KMS-11 (cell line): ENCODE results near the gene MRPS21.

Source experiments
- H2AFZ ChIP-seq: fragments of 200-600 bp; sonication (generic); 2 replicates; pipeline ENCODE4 v1.6.1; 2016; ENCODE audit warnings: antibody characterized with exemption, mixed run types, low read depth
- H3K27ac ChIP-seq: fragments of 200-600 bp; sonication (generic); 2 replicates; pipeline ENCODE4 v1.6.1; 2016; ENCODE audit warnings: mild to moderate bottlenecking, mixed run types
- H3K27me3 ChIP-seq: fragments of 200-600 bp; sonication (generic); 2 replicates; pipeline ENCODE4 v1.6.1; 2017; ENCODE audit warnings: mild to moderate bottlenecking, low read depth, mixed run types, moderate library complexity; ENCODE audit not compliant: insufficient read depth
- H3K36me3 ChIP-seq: fragments of 200-600 bp; sonication (generic); 2 replicates; pipeline ENCODE4 v1.6.1; 2017; ENCODE audit warnings: mild to moderate bottlenecking, mixed run types; ENCODE audit not compliant: insufficient read depth
- H3K4me1 ChIP-seq: fragments of 200-600 bp; sonication (generic); 2 replicates; pipeline ENCODE4 v1.6.1; 2016; ENCODE audit warnings: mild to moderate bottlenecking, low read depth, mixed run types; ENCODE audit not compliant: poor library complexity, severe bottlenecking
- H3K4me2 ChIP-seq: fragments of 200-600 bp; sonication (generic); 2 replicates; pipeline ENCODE4 v1.7.0; 2016; ENCODE audit warnings: mild to moderate bottlenecking, mixed run types
- H3K4me3 ChIP-seq: fragments of 200-600 bp; sonication (generic); IDR thresholded peaks from 2 replicates; pipeline ENCODE4 v1.6.1; 2017; ENCODE audit warnings: low read depth, low read length, mixed read lengths; ENCODE audit not compliant: insufficient read depth
- H3K79me2 ChIP-seq: fragments of 200-600 bp; sonication (generic); 2 replicates; pipeline ENCODE4 v1.6.1; 2016; ENCODE audit warnings: low read depth, mixed run types; ENCODE audit not compliant: insufficient read depth
- H3K9ac ChIP-seq: fragments of 200-600 bp; sonication (generic); 2 replicates; pipeline ENCODE4 v1.6.1; 2016; ENCODE audit warnings: mild to moderate bottlenecking, mixed run types
- H4K20me1 ChIP-seq: fragments of 200-600 bp; sonication (generic); 2 replicates; pipeline ENCODE4 v1.6.1; 2016; ENCODE audit warnings: mild to moderate bottlenecking, mixed run types; ENCODE audit not compliant: insufficient read depth
- CTCF ChIP-seq: fragments of 200-600 bp; sonication (generic); conservative IDR thresholded peaks from 2 replicates; pipeline ENCODE4 v1.6.1; 2017; ENCODE audit warnings: low read depth, mild to moderate bottlenecking, antibody characterized with exemption, low read length, moderate library complexity, mixed read lengths

Gene MRPS21

GRCh38 chr1:150283260-150283659 lies 10.4 kb upstream of the MRPS21 start:
- Histone ChIP-seq H3K4me1 (no peaks in the 10 kb centered on the region), H3K27me3 (no peaks in the 10 kb centered on the region), H4K20me1 (no peaks in the 10 kb centered on the region), H3K27ac (no peak overlapping the region), H3K36me3 (no peaks in the 10 kb centered on the region), H3K79me2 (no peaks in the 10 kb centered on the region), H3K4me2 (no peak overlapping the region), H3K4me3 (no peak overlapping the region), H2AFZ (no peak overlapping the region), H3K9ac (no peak overlapping the region)
- TF ChIP-seq CTCF = no peak

GRCh38 chr1:150288382-150288781 lies 5.3 kb upstream of the MRPS21 start:
- H2AFZ ChIP-seq = no peak overlapping the region
- no peak overlapping the region for H3K9ac ChIP-seq
- no peaks in the 10 kb centered on the region for H3K27me3 ChIP-seq
- no peaks in the 10 kb centered on the region for H3K79me2 ChIP-seq
- no peak for TF ChIP-seq CTCF
- H3K27ac ChIP-seq = no peak overlapping the region
- no peak overlapping the region for H3K4me2 ChIP-seq
- no peak overlapping the region for H3K4me3 ChIP-seq
- H3K36me3 ChIP-seq = no peaks in the 10 kb centered on the region
- no peaks in the 10 kb centered on the region for H4K20me1 ChIP-seq
- H3K4me1 ChIP-seq = no peaks in the 10 kb centered on the region

- H3K4me3 ChIP-seq = no peak overlapping the region
Measured at GRCh38 chr1:150288822-150289221, 4.8 kb upstream of the MRPS21 start.

GRCh38 chr1:150295476-150295875 lies 1.8 kb downstream of the MRPS21 start:
- H4K20me1 ChIP-seq = no peaks in the 10 kb centered on the region
- H3K4me1 ChIP-seq = no peaks in the 10 kb centered on the region
- H2AFZ ChIP-seq = no peak overlapping the region
- no peaks in the 10 kb centered on the region for H3K27me3 ChIP-seq
- no peak overlapping the region for H3K9ac ChIP-seq
- no peaks in the 10 kb centered on the region for H3K36me3 ChIP-seq
- H3K4me3 ChIP-seq = no peak overlapping the region
- H3K79me2 ChIP-seq = no peaks in the 10 kb centered on the region
- H3K27ac ChIP-seq = no peak overlapping the region
- H3K4me2 ChIP-seq = no peak overlapping the region
- no peak for TF ChIP-seq CTCF

More at GRCh38 chr1:150288822-150289221, 4.8 kb upstream of the MRPS21 start:
- Histone ChIP-seq H3K27ac (no peak overlapping the region), H3K27me3 (no peaks in the 10 kb centered on the region), H3K4me1 (no peaks in the 10 kb centered on the region), H4K20me1 (no peaks in the 10 kb centered on the region), H3K4me2 (no peak overlapping the region), H3K36me3 (no peaks in the 10 kb centered on the region), H3K79me2 (no peaks in the 10 kb centered on the region), H3K9ac (no peak overlapping the region), H2AFZ (no peak overlapping the region)
- TF ChIP-seq CTCF = no peak
